ENCODE results near the gene AFDN.

AFDN gene

GRCh38 chr6:167980911-167981580 is 154.3 kb downstream of the AFDN start:
- no peak for DNase-seq (ENCODE audit: low read depth in 2 of 2)

GRCh38 chr6:167981916-167982462 is 155.3 kb downstream of the AFDN start:
- DNase-seq (ENCODE audit: low read depth in 2 of 2), result no peak

- DNase-seq (ENCODE audit: low read depth in 2 of 2), result no peak
Measured at GRCh38 chr6:167984144-167984719, 157.5 kb downstream of the AFDN start.

GRCh38 chr6:167984876-167985604 is 158.3 kb downstream of the AFDN start:
- DNase-seq (ENCODE audit: low read depth in 2 of 2), result no peak

- DNase-seq (ENCODE audit: low read depth in 2 of 2), result no peak
Measured at GRCh38 chr6:167985911-167986595, 159.3 kb downstream of the AFDN start.

- DNase-seq (ENCODE audit: low read depth in 2 of 2), result no peak
Measured at GRCh38 chr6:167987396-167988153, 160.9 kb downstream of the AFDN start.

- no peak for DNase-seq (ENCODE audit: low read depth in 2 of 2)
Measured at GRCh38 chr6:167988154-167988495, 161.4 kb downstream of the AFDN start.

GRCh38 chr6:167988945-167989841 is 162.5 kb downstream of the AFDN start:
- no peak for DNase-seq (ENCODE audit: low read depth in 2 of 2)

- DNase-seq (ENCODE audit: low read depth in 2 of 2), result no peak
Measured at GRCh38 chr6:167990016-167990945, 163.6 kb downstream of the AFDN start.

GRCh38 chr6:167993169-167993568 is 166.5 kb downstream of the AFDN start:
- DNase-seq (ENCODE audit: low read depth in 2 of 2), result no peak

- no peak for DNase-seq (ENCODE audit: low read depth in 2 of 2)
Measured at GRCh38 chr6:167993831-167994230, 167.1 kb downstream of the AFDN start.

GRCh38 chr6:167995302-167995701 is 168.6 kb downstream of the AFDN start:
- no peak for DNase-seq (ENCODE audit: low read depth in 2 of 2)

- DNase-seq (ENCODE audit: low read depth in 2 of 2), result no peak
Measured at GRCh38 chr6:167995731-167996151, 169.0 kb downstream of the AFDN start.

- DNase-seq (ENCODE audit: low read depth in 2 of 2), result no peak
Measured at GRCh38 chr6:167996424-167997199, 169.9 kb downstream of the AFDN start.

GRCh38 chr6:167997642-167998041 is 170.9 kb downstream of the AFDN start, which contains the start of gene KIF25:
Gene KIF25 (plus strand): TSS chr6:167997671. CDS start chr6:168029586, 31,915 bp downstream.
- DNase-seq (ENCODE audit: low read depth in 2 of 2), result no peak

GRCh38 chr6:167998215-167998614 is 171.5 kb downstream of the AFDN start:
- no peak for DNase-seq (ENCODE audit: low read depth in 2 of 2)

GRCh38 chr6:168000198-168001028 is 173.7 kb downstream of the AFDN start:
- no peak for DNase-seq (ENCODE audit: low read depth in 2 of 2)

- DNase-seq (ENCODE audit: low read depth in 2 of 2), result no peak
Measured at GRCh38 chr6:168001029-168001332, 174.3 kb downstream of the AFDN start.

All from stimulated activated CD8-positive, alpha-beta memory T cell treated with anti-CD3 and anti-CD28 coated beads, Interleukin-2, amount 100 ng/mL, for 48 hours (primary cell).